ENCODE measurements around the gene TANGO6. TPM values are rescaled to one million over a fixed set of nuclear protein-coding genes. Genes with fewer than 3 reads are reported as not detected.

Gene TANGO6
- total and polyA plus RNA-seq, 9 donors: 4.7 to 27.8 (median 15.5) TPM

GRCh38 chr16:69085032-69085695, 241.8 kb downstream of the TANGO6 start:
- intact Hi-C loops (cut with DNase I): no loop called here
- TF ChIP-seq CTCF (IDR thresholded peaks at IDR 0.05) (no peak), POLR2A (IDR thresholded peaks at IDR 0.05) (no peak), EP300 (IDR thresholded peaks at IDR 0.05) (no peak)
- 90 to 94% (median 90%) methylated on average over 5 of the region's 5 CpGs for WGBS, 3 donors
- no peak overlapping the region for H3K27ac ChIP-seq
- no peak for DNase-seq
- no peaks in the 10 kb centered on the region for H3K4me1 ChIP-seq (ENCODE audit: insufficient read depth)
- H3K9me3 ChIP-seq: no peaks in the 10 kb centered on the region
- H3K27me3 ChIP-seq: no peaks in the 10 kb centered on the region
- no peak overlapping the region for H3K4me3 ChIP-seq
- no peaks in the 10 kb centered on the region for H3K36me3 ChIP-seq

- H3K36me3 ChIP-seq: no peaks in the 10 kb centered on the region
- intact Hi-C loops (cut with DNase I): no loop called here
- no peak for DNase-seq
- H3K27ac ChIP-seq: no peak overlapping the region
- H3K27me3 ChIP-seq: no peaks in the 10 kb centered on the region
- no peaks in the 10 kb centered on the region for H3K4me1 ChIP-seq (ENCODE audit: insufficient read depth)
- H3K9me3 ChIP-seq: no peaks in the 10 kb centered on the region
- TF ChIP-seq CTCF (IDR thresholded peaks at IDR 0.05): no peak
- no peak for TF ChIP-seq EP300 (IDR thresholded peaks at IDR 0.05)
- no peak for TF ChIP-seq POLR2A (IDR thresholded peaks at IDR 0.05)
- WGBS, 3 donors: 81 to 85% (median 83%) methylated on average over 3 of the region's 3 CpGs
- H3K4me3 ChIP-seq: no peak overlapping the region
These were observed 243.8 kb downstream of the TANGO6 start for GRCh38 chr16:69087161-69087581.

- no peaks in the 10 kb centered on the region for H3K27me3 ChIP-seq
- H3K9me3 ChIP-seq: no peaks in the 10 kb centered on the region
- no peak for DNase-seq
- H3K27ac ChIP-seq: no peak overlapping the region
- H3K4me1 ChIP-seq (ENCODE audit: insufficient read depth): no peaks in the 10 kb centered on the region
- no peak for TF ChIP-seq POLR2A (IDR thresholded peaks at IDR 0.05)
- TF ChIP-seq CTCF (IDR thresholded peaks at IDR 0.05): no peak
- TF ChIP-seq EP300 (IDR thresholded peaks at IDR 0.05): no peak
- 80 to 90% (median 84%) methylated on average over 4 of the region's 4 CpGs for WGBS, 3 donors
- H3K36me3 ChIP-seq: no peaks in the 10 kb centered on the region
- intact Hi-C loops (cut with DNase I): no loop called here
- H3K4me3 ChIP-seq: no peak overlapping the region
These were observed 245.4 kb downstream of the TANGO6 start for GRCh38 chr16:69088684-69089083.

GRCh38 chr16:69089091-69089910, 246.0 kb downstream of the TANGO6 start:
- no peak overlapping the region for H3K4me3 ChIP-seq
- intact Hi-C loops (cut with DNase I): no loop called here
- no peaks in the 10 kb centered on the region for H3K36me3 ChIP-seq
- no peaks in the 10 kb centered on the region for H3K4me1 ChIP-seq (ENCODE audit: insufficient read depth)
- 48 to 58% (median 58%) methylated on average over 16 of the region's 16 CpGs for WGBS, 3 donors
- H3K27ac ChIP-seq: no peak overlapping the region
- no peaks in the 10 kb centered on the region for H3K27me3 ChIP-seq
- TF ChIP-seq CTCF (IDR thresholded peaks at IDR 0.05) (no peak), EP300 (IDR thresholded peaks at IDR 0.05) (no peak), POLR2A (IDR thresholded peaks at IDR 0.05) (no peak)
- H3K9me3 ChIP-seq: no peaks in the 10 kb centered on the region
- no peak for DNase-seq

All from ovary (tissue), 9 donors.